Measurements from ENCODE around the gene DUXA.
"Not testable (repeated sequence)": the region's sequence is repeated elsewhere in the genome, so short reads cannot be mapped to it uniquely, and the experiment has no call there.

DUXA gene

GRCh38 chr19:57167385-57167784, at the start of gene DUXA:
TSS of gene DUXA (minus strand) at chr19:57167485. CDS start at chr19:57167443, 42 bp downstream.
- no peak for DNase-seq

- DNase-seq: no peak
Measured at GRCh38 chr19:57212109-57212508, 44.8 kb upstream of the DUXA start.

GRCh38 chr19:57210381-57210780, 43.1 kb upstream of the DUXA start:
- DNase-seq: no peak

- no peak for DNase-seq
Measured at GRCh38 chr19:57202160-57202559, 34.9 kb upstream of the DUXA start.

- DNase-seq: not testable (repeated sequence)
Measured at GRCh38 chr19:57197874-57198273, 30.6 kb upstream of the DUXA start.

GRCh38 chr19:57192993-57193392, 25.7 kb upstream of the DUXA start:
- DNase-seq: no peak

- no peak for DNase-seq
Measured at GRCh38 chr19:57192077-57192420, 24.8 kb upstream of the DUXA start.

GRCh38 chr19:57191141-57192076, 24.1 kb upstream of the DUXA start, which contains the start of gene ZNF264:
TSS of gene ZNF264 (plus strand) at chr19:57191500. CDS start at chr19:57191914, 414 bp downstream.
- DNase-seq: peak; percentile 32

- DNase-seq: no peak
Measured at GRCh38 chr19:57190301-57190700, 23.0 kb upstream of the DUXA start.

- DNase-seq: no peak
Measured at GRCh38 chr19:57171551-57172081, 4.3 kb upstream of the DUXA start.

GRCh38 chr19:57165846-57166245, 1.4 kb downstream of the DUXA start:
- DNase-seq: no peak

GRCh38 chr19:57161985-57162539, 5.2 kb downstream of the DUXA start:
- no peak for DNase-seq

GRCh38 chr19:57152921-57153320, 14.4 kb downstream of the DUXA start:
- no peak for DNase-seq

- no peak for DNase-seq
Measured at GRCh38 chr19:57141699-57142098, 25.6 kb downstream of the DUXA start.

GRCh38 chr19:57135797-57136196, 31.5 kb downstream of the DUXA start:
- no peak for DNase-seq

GRCh38 chr19:57127403-57127802, 39.9 kb downstream of the DUXA start:
- not testable (repeated sequence) for DNase-seq

GRCh38 chr19:57123882-57124281, 43.4 kb downstream of the DUXA start:
- DNase-seq: no peak

GRCh38 chr19:57118848-57119247, 48.4 kb downstream of the DUXA start:
- no peak for DNase-seq

GRCh38 chr19:57113501-57113900, 53.8 kb downstream of the DUXA start:
- not testable (repeated sequence) for DNase-seq

- DNase-seq: no peak
Measured at GRCh38 chr19:57111329-57111644, 56.0 kb downstream of the DUXA start.

- no peak for DNase-seq
Measured at GRCh38 chr19:57110592-57111328, 56.5 kb downstream of the DUXA start.

GRCh38 chr19:57106722-57107235, 60.5 kb downstream of the DUXA start:
- DNase-seq: no peak
